KMS-11 (cell line): ENCODE results near the gene PRDM16.

Source experiments
- H2AFZ ChIP-seq: fragments of 200-600 bp; sonication (generic); 2 replicates; pipeline ENCODE4 v1.6.1; 2016; ENCODE audit warnings: antibody characterized with exemption, mixed run types, low read depth
- H3K27ac ChIP-seq: fragments of 200-600 bp; sonication (generic); 2 replicates; pipeline ENCODE4 v1.6.1; 2016; ENCODE audit warnings: mild to moderate bottlenecking, mixed run types
- H3K27me3 ChIP-seq: fragments of 200-600 bp; sonication (generic); 2 replicates; pipeline ENCODE4 v1.6.1; 2017; ENCODE audit warnings: mild to moderate bottlenecking, low read depth, mixed run types, moderate library complexity; ENCODE audit not compliant: insufficient read depth
- H3K36me3 ChIP-seq: fragments of 200-600 bp; sonication (generic); 2 replicates; pipeline ENCODE4 v1.6.1; 2017; ENCODE audit warnings: mild to moderate bottlenecking, mixed run types; ENCODE audit not compliant: insufficient read depth
- H3K4me1 ChIP-seq: fragments of 200-600 bp; sonication (generic); 2 replicates; pipeline ENCODE4 v1.6.1; 2016; ENCODE audit warnings: mild to moderate bottlenecking, low read depth, mixed run types; ENCODE audit not compliant: poor library complexity, severe bottlenecking
- H3K4me2 ChIP-seq: fragments of 200-600 bp; sonication (generic); 2 replicates; pipeline ENCODE4 v1.7.0; 2016; ENCODE audit warnings: mild to moderate bottlenecking, mixed run types
- H3K4me3 ChIP-seq: fragments of 200-600 bp; sonication (generic); IDR thresholded peaks from 2 replicates; pipeline ENCODE4 v1.6.1; 2017; ENCODE audit warnings: low read depth, low read length, mixed read lengths; ENCODE audit not compliant: insufficient read depth
- H3K79me2 ChIP-seq: fragments of 200-600 bp; sonication (generic); 2 replicates; pipeline ENCODE4 v1.6.1; 2016; ENCODE audit warnings: low read depth, mixed run types; ENCODE audit not compliant: insufficient read depth
- H3K9ac ChIP-seq: fragments of 200-600 bp; sonication (generic); 2 replicates; pipeline ENCODE4 v1.6.1; 2016; ENCODE audit warnings: mild to moderate bottlenecking, mixed run types
- H4K20me1 ChIP-seq: fragments of 200-600 bp; sonication (generic); 2 replicates; pipeline ENCODE4 v1.6.1; 2016; ENCODE audit warnings: mild to moderate bottlenecking, mixed run types; ENCODE audit not compliant: insufficient read depth
- CTCF ChIP-seq: fragments of 200-600 bp; sonication (generic); conservative IDR thresholded peaks from 2 replicates; pipeline ENCODE4 v1.6.1; 2017; ENCODE audit warnings: low read depth, mild to moderate bottlenecking, antibody characterized with exemption, low read length, moderate library complexity, mixed read lengths

Gene PRDM16

GRCh38 chr1:3412376-3412775, 343.4 kb downstream of the PRDM16 start:
- Histone ChIP-seq H3K4me1 (no peaks in the 10 kb centered on the region), H4K20me1 (no peaks in the 10 kb centered on the region), H2AFZ (no peak overlapping the region), H3K9ac (no peak overlapping the region), H3K4me3 (no peak overlapping the region), H3K4me2 (no peak overlapping the region), H3K79me2 (no peaks in the 10 kb centered on the region), H3K27me3 (peaks cover 45% of the 10 kb centered on the region), H3K27ac (no peak overlapping the region), H3K36me3 (no peaks in the 10 kb centered on the region)
- no peak for TF ChIP-seq CTCF

DNA sequence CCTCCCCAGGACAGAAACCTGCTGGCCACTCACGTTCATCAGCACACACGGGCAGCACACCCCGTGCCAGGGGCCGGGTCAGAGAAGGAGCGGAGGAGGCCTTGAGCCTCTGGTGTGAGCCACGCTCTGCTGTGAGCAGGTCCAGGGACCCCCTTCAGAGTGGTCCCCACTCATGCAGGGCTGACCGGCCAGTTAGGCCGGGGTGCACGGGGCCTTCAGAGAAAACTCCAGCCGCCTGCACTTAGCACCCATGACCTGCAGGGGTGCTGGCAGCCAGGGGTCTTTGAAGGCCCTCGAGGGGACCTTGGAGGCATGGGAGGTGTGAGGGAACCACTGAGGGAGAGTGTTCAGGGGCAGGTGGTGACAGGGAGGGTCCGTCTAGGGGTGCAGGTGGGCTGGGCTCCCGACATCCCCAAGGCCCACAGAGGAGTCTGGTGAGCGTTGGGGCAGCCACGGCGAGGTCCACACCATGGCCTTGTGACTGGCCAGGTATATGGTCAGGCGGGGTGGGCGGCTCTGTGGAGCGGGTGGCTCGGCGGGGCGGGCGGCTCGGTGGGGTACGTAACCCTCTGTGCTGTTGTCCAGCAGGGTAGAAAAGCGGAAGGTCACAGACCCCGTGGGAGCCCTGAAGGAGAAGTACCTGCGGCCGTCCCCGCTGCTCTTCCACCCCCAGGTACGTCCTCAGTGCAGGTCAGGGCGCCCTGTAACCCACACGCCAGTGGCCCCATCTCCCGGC, 345.1 kb downstream of the PRDM16 start:
- Histone ChIP-seq H3K36me3 (no peaks in the 10 kb centered on the region), H3K4me2 (no peak overlapping the region), H3K27me3 (peaks cover 46% of the 10 kb centered on the region), H2AFZ (no peak overlapping the region), H4K20me1 (no peaks in the 10 kb centered on the region), H3K4me3 (no peak overlapping the region), H3K4me1 (no peaks in the 10 kb centered on the region), H3K9ac (no peak overlapping the region), H3K27ac (no peak overlapping the region), H3K79me2 (no peaks in the 10 kb centered on the region)
- TF ChIP-seq CTCF, result no peak

- Histone ChIP-seq H3K36me3 (no peaks in the 10 kb centered on the region), H3K9ac (no peak overlapping the region), H3K4me1 (no peaks in the 10 kb centered on the region), H3K27ac (no peak overlapping the region), H3K4me2 (no peak overlapping the region), H4K20me1 (no peaks in the 10 kb centered on the region), H3K4me3 (no peak overlapping the region), H3K79me2 (no peaks in the 10 kb centered on the region), H2AFZ (no peak overlapping the region), H3K27me3 (peaks cover 59% of the 10 kb centered on the region)
- no peak for TF ChIP-seq CTCF
These were observed 346.5 kb downstream of the PRDM16 start for GRCh38 chr1:3415260-3416090.

DNA sequence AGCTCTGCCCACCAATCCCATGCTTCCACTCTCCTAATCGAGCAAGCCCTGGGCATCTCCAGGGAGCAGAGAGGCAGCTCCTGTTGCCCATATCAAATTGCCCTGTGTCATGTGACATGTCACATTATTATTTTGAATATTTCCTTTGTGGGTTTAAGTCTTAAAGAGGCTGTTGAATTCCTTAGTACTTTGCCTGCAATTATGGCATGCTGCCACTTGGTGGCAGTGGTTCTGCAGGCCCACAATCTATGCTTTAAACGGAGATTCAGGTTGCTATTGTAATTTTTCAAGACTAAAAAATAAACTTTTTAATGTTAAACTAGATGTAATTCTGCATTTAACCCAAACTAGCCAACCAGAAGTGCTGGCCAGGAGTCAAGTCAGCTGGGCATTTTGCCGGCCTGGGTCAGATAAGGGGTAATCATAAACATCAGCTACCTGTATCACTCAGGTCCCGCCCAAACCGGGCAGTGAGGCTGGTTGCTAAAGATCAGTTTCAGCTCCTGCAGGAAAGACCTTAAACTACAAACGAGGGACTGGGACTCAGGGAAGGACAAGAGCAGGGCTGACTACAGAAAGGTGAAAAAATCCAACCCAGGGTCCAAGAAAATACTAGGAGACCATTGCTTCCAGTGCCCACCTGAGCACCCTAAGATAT, 348.2 kb downstream of the PRDM16 start:
- Histone ChIP-seq H3K27ac (no peak overlapping the region), H3K4me2 (no peak overlapping the region), H3K4me1 (no peaks in the 10 kb centered on the region), H3K9ac (no peak overlapping the region), H3K79me2 (no peaks in the 10 kb centered on the region), H2AFZ (no peak overlapping the region), H3K4me3 (no peak overlapping the region), H3K27me3 (peaks cover 64% of the 10 kb centered on the region), H3K36me3 (no peaks in the 10 kb centered on the region), H4K20me1 (no peaks in the 10 kb centered on the region)
- peak; percentile 65 for TF ChIP-seq CTCF
